B cell (primary cell): Measurements from ENCODE around the gene CTSL. TPM values are rescaled to one million over a fixed set of nuclear protein-coding genes. Genes with fewer than 3 reads are reported as not detected.

Source experiments
- ATAC-seq: fragments of 200-7000 bp; cut with Tn5 transposase; one replicate; pipeline ENCODE4 v1.10.0; 2021; ENCODE audit warnings: low read depth, mild to moderate bottlenecking, moderate number of reproducible peaks, moderate library complexity
- CTCF ChIA-PET: fragments of 350-600 bp; sonication (Branson Sonifier 250); formaldehyde crosslinking; loops from one replicate; lab custom pipeline; 2021; ENCODE audit warnings: antibody characterized with exemption, inconsistent platforms; lab: Charles Lee
- POLR2A ChIA-PET: fragments of 350-600 bp; sonication (Branson Sonifier 250); formaldehyde crosslinking; loops from one replicate; lab custom pipeline; 2021; ENCODE audit warnings: antibody characterized with exemption; lab: Charles Lee
- DNase-seq: peaks from one replicate; pipeline ENCODE4 v3.0.0; 2013
- H2AFZ ChIP-seq: 2 replicates; pipeline ENCODE4 v1.6.1; 2012; ENCODE audit warnings: mild to moderate bottlenecking, low read depth, low read length; ENCODE audit not compliant: insufficient read depth, poor library complexity, severe bottlenecking
- H3K27ac ChIP-seq, 2 donors: 1 replicate in 1 of 2; 2 replicates in 1 of 2; pipeline ENCODE4 v1.5.1; 2012 to 2013; ENCODE audit warnings: low read length in 2 of 2, mild to moderate bottlenecking in 2 of 2, moderate library complexity in 1 of 2
- H3K27me3 ChIP-seq, 4 experiments: fragments of 200-600 bp in 1 of 4; sonication (generic) in 1 of 4; replicated peaks in 1 of 4; 1 replicate in 2 of 4; 2 replicates in 2 of 4; pipeline versions ENCODE4 v1.6.1 to v1.7.0; 2013 to 2016; ENCODE audit warnings: low read length in 3 of 4, mild to moderate bottlenecking in 2 of 4, mixed read lengths in 1 of 4, moderate library complexity in 1 of 4; ENCODE audit not compliant: insufficient read depth in 4 of 4, control insufficient read depth in 3 of 4; ENCODE audit errors: control extremely low read depth in 1 of 4
- H3K36me3 ChIP-seq, 2 experiments: replicated peaks in 1 of 2; 1 replicate in 1 of 2; 2 replicates in 1 of 2; pipeline versions ENCODE4 v1.6.1 to v1.7.1; 2013; ENCODE audit warnings: low read length in 1 of 2; ENCODE audit not compliant: insufficient read depth in 2 of 2, control insufficient read depth in 1 of 2; ENCODE audit errors: control extremely low read depth in 1 of 2, extremely low read depth in 1 of 2
- H3K4me1 ChIP-seq, 2 donors: fragments of 200-600 bp in 1 of 2; sonication (generic) in 1 of 2; 1 replicate in 1 of 2; 2 replicates in 1 of 2; pipeline versions ENCODE4 v1.5.1 to v1.6.1; 2013 to 2017; ENCODE audit warnings: low read length in 2 of 2; ENCODE audit not compliant: control insufficient read depth in 2 of 2, insufficient read depth in 2 of 2
- H3K4me2 ChIP-seq: replicated peaks from 2 replicates; pipeline ENCODE3; 2012; ENCODE audit warnings: mild to moderate bottlenecking, low read depth, low read length; ENCODE audit not compliant: poor library complexity, severe bottlenecking
- H3K4me3 ChIP-seq, 5 experiments: fragments of 200-600 bp in 1 of 5; sonication (generic) in 1 of 5; 1 replicate in 3 of 5; 2 replicates in 2 of 5; pipeline versions ENCODE4 v1.5.1 to v1.7.0; 2011 to 2016; ENCODE audit warnings: low read length in 4 of 5, mild to moderate bottlenecking in 4 of 5, low read depth in 2 of 5, control low read depth in 1 of 5, moderate library complexity in 1 of 5; ENCODE audit not compliant: insufficient read depth in 1 of 5; ENCODE audit errors: control extremely low read depth in 1 of 5, extremely low read depth in 1 of 5
- H3K79me2 ChIP-seq: fragments of 200-600 bp; sonication (generic); one replicate; pipeline ENCODE4 v1.6.0; 2016; ENCODE audit warnings: low read length; ENCODE audit not compliant: control insufficient read depth, insufficient read depth
- H3K9ac ChIP-seq: fragments of 200-600 bp; sonication (generic); 2 replicates; pipeline ENCODE4 v1.6.1; 2017; ENCODE audit warnings: mild to moderate bottlenecking, low read length, moderate library complexity
- H3K9me3 ChIP-seq, 3 donors: one replicate each; pipeline versions ENCODE4 v1.6.1 to v1.7.1; 2013; ENCODE audit warnings: low read length in 2 of 3; ENCODE audit not compliant: control insufficient read depth in 2 of 3, insufficient read depth in 1 of 3; ENCODE audit errors: control extremely low read depth in 1 of 3
- H4K20me1 ChIP-seq: 2 replicates; pipeline ENCODE4 v1.6.0; 2012; ENCODE audit warnings: mild to moderate bottlenecking, low read length; ENCODE audit not compliant: insufficient read depth, control insufficient read depth, poor library complexity, severe bottlenecking
- H3K27ac Mint-ChIP-seq: one replicate; pipeline ENCODE4 v1.8.0; 2021; ENCODE audit warnings: mixed read lengths
- H3K27me3 Mint-ChIP-seq: one replicate; pipeline ENCODE4 v1.8.0; 2021; ENCODE audit warnings: mixed read lengths
- H3K4me1 Mint-ChIP-seq: one replicate; pipeline ENCODE4 v1.8.0; 2021; ENCODE audit warnings: mixed read lengths
- H3K4me3 Mint-ChIP-seq: one replicate; pipeline ENCODE4 v1.8.0; 2021; ENCODE audit warnings: mixed read lengths
- H3K9me3 Mint-ChIP-seq: one replicate; pipeline ENCODE4 v1.8.0; 2022; ENCODE audit warnings: mixed read lengths; ENCODE audit not compliant: insufficient read depth
- CTCF ChIP-seq: fragments of 200-600 bp; IDR thresholded peaks from one replicate; pipeline ENCODE4 v1.8.0; 2022; ENCODE audit warnings: antibody characterized with exemption, mild to moderate bottlenecking
- EZH2 ChIP-seq: IDR thresholded peaks from 2 replicates; pipeline ENCODE4 v1.6.1; 2012; ENCODE audit warnings: borderline replicate concordance, low read depth, mild to moderate bottlenecking, moderate library complexity, low read length; ENCODE audit not compliant: insufficient read depth, poor library complexity, severe bottlenecking
- WGBS: methylation state at CpG from one replicate; pipeline ENCODE4 v1.1.5; 2013; ENCODE audit warnings: missing lambda C conversion rate; ENCODE audit not compliant: insufficient coverage; 5-methylcytosine and 5-hydroxymethylcytosine counted together
- intact Hi-C: fragments of 100-400 bp; cut with micrococcal nuclease; formaldehyde crosslinking; loops from one replicate; pipeline ENCODE4 v1.10.0; 2022
- polyA plus RNA-seq: library from polyadenylated mRNA; depleted of rRNA; stranded (reverse); fragments of >200 nt; gene quantifications from 2 replicates; pipeline ENCODE4 v1.2.3, GENCODE V29; 2012
- total RNA-seq, 2 donors: library from RNA; stranded (reverse); fragments of 120-200 nt in 1 of 2; gene quantifications; 1 replicate in 1 of 2; 2 replicates in 1 of 2; pipeline versions ENCODE4 v1.2.3 to v1.2.4, GENCODE V29; 2013 to 2022

The CTSL gene
- total and polyA plus RNA-seq, 2 donors (not counting 1 experiment from before 2014, with no cell fraction given): 0.13 to 0.74 TPM

- peaks cover 6% of the 10 kb centered on the region for H3K4me1 Mint-ChIP-seq
- no peak for ATAC-seq
- no peaks in the 10 kb centered on the region for H4K20me1 ChIP-seq
- no peaks in the 10 kb centered on the region for H3K79me2 ChIP-seq
- peak overlapping the region; percentile 61 for H3K4me2 ChIP-seq
- no peaks in the 10 kb centered on the region for H3K36me3 ChIP-seq
- H3K27ac ChIP-seq: no peak overlapping the region
- WGBS: 13% methylated on average over 18 of the region's 25 CpGs
- peak overlapping the region; percentile 59 for H3K4me3 Mint-ChIP-seq
- H3K4me3 ChIP-seq: no peak overlapping the region
- H3K9me3 ChIP-seq: peaks cover 0 to 18% (median 0%) of the 10 kb centered on the region in 3 donors
- H3K27me3 Mint-ChIP-seq: peaks cover 35% of the 10 kb centered on the region
- no peaks in the 10 kb centered on the region for H3K9me3 Mint-ChIP-seq
- intact Hi-C loops: no loop called here
- H3K4me1 ChIP-seq: peaks cover 10 to 12% of the 10 kb centered on the region in 2 donors
- H3K27ac Mint-ChIP-seq: no peak overlapping the region
- no peak for TF ChIP-seq CTCF
- TF ChIP-seq EZH2: no peak
- peaks cover 0 to 23% (median 12%) of the 10 kb centered on the region in 4 experiments for H3K27me3 ChIP-seq
- CTCF ChIA-PET: no interaction called here
- no peak for DNase-seq
- H3K9ac ChIP-seq: no peak overlapping the region
- POLR2A ChIA-PET: no interaction called here
- peak overlapping the region; percentile 42 for H2AFZ ChIP-seq
Observed at GRCh38 chr9:87725356-87725899, 491 bp upstream of the CTSL start.

GRCh38 chr9:87729246-87729645, 3.3 kb downstream of the CTSL start:
- DNase-seq: no peak

More at GRCh38 chr9:87729246-87729645, 3.3 kb downstream of the CTSL start:
- Histone ChIP-seq H3K4me2 (no peak overlapping the region), H3K27ac (no peak overlapping the region), H3K4me3 (no peak overlapping the region), H4K20me1 (no peaks in the 10 kb centered on the region), H3K4me1 (peaks cover 10 to 12% of the 10 kb centered on the region in 2 donors), H3K9ac (no peak overlapping the region), H3K27me3 (peaks cover 0 to 20% (median 10%) of the 10 kb centered on the region in 4 experiments), H3K36me3 (no peaks in the 10 kb centered on the region), H3K79me2 (no peaks in the 10 kb centered on the region), H2AFZ (no peak overlapping the region), H3K9me3 (peaks cover 0 to 14% (median 0%) of the 10 kb centered on the region in 3 donors)
- Mint-ChIP-seq H3K27ac (no peak overlapping the region), H3K27me3 (peaks cover 45% of the 10 kb centered on the region), H3K4me1 (peaks cover 6% of the 10 kb centered on the region), H3K9me3 (no peaks in the 10 kb centered on the region), H3K4me3 (no peak overlapping the region)
- intact Hi-C loops: no loop called here
- TF ChIP-seq CTCF: no peak
- no peak for TF ChIP-seq EZH2
- WGBS: 82% methylated on average over 1 of the region's 2 CpGs
- ChIA-PET POLR2A (no interaction called here), CTCF (no interaction called here)
- no peak for ATAC-seq
